Gastroesophageal sphincter (tissue), 3 donors: ENCODE measurements around the gene DENND11.

Experiments used
- CTCF ChIP-seq, 4 experiments: fragments of 200-600 bp in 2 of 4; fragments of 450-650 bp in 2 of 4; sonication (generic) in 1 of 4; IDR thresholded peaks; one replicate each; pipeline ENCODE4 v1.5.1; 2017 to 2019; ENCODE audit warnings: antibody characterized with exemption in 4 of 4, mild to moderate bottlenecking in 2 of 4, moderate library complexity in 2 of 4
- EP300 ChIP-seq: sonication (generic); formaldehyde crosslinking; IDR thresholded peaks from one replicate; pipeline ENCODE4 v1.6.1; 2017; ENCODE audit warnings: antibody characterized with exemption, mild to moderate bottlenecking
- POLR2AphosphoS5 ChIP-seq: sonication (generic); formaldehyde crosslinking; IDR thresholded peaks from one replicate; pipeline ENCODE4 v1.6.1; 2017; ENCODE audit warnings: antibody characterized with exemption

GRCh38 chr7:141737118-141737835, 35.3 kb upstream of the DENND11 start:
- TF ChIP-seq POLR2AphosphoS5 = no peak
- no peak for TF ChIP-seq CTCF (IDR thresholded peaks at IDR 0.05)
- no peak for TF ChIP-seq EP300
